A549 (cell line): ENCODE results near the gene B4GALT2.

Experiments used
- CBX2 ChIP-seq: fragments of 200-600 bp; sonication (generic); IDR thresholded peaks from 2 replicates; pipeline ENCODE4 v1.6.1; 2016; ENCODE audit warnings: low read depth, mild to moderate bottlenecking, borderline replicate concordance
- CEBPB ChIP-seq, 2 experiments: fragments of >200 bp in 1 of 2; sonication (Bioruptor Twin) in 1 of 2; formaldehyde crosslinking in 1 of 2; IDR thresholded peaks; 2 replicates each; pipeline ENCODE4 v1.6.1; 2012 to 2016
- HDAC2 ChIP-seq: fragments of 200-600 bp; sonication (generic); IDR thresholded peaks from 2 replicates; pipeline ENCODE4 v1.6.1; 2016
- HOXA7 ChIP-seq: fragments of 250-450 bp; sonication (Bioruptor Pico); IDR thresholded peaks from 2 replicates; pipeline ENCODE4 v1.5.0; 2020; ENCODE audit warnings: mild to moderate bottlenecking, moderate library complexity
- JUNB ChIP-seq: fragments of >200 bp; sonication (Bioruptor Twin); formaldehyde crosslinking; IDR thresholded peaks from 2 replicates; pipeline ENCODE4 v1.6.1; 2016
- POLR2A ChIP-seq: IDR thresholded peaks from 2 replicates; pipeline ENCODE4 v1.6.1; 2012; ENCODE audit warnings: mild to moderate bottlenecking, low read length
- TF ChIP-seq, protein P1 (sequence below): fragments of >200 bp; sonication (Bioruptor Twin); formaldehyde crosslinking; IDR thresholded peaks from 3 replicates; pipeline ENCODE4 v1.5.1; 2016

- TF ChIP-seq POLR2A = no peak
- TF ChIP-seq CEBPB (IDR thresholded peaks at IDR 0.05) = no peak
- TF ChIP-seq, protein P1, sequence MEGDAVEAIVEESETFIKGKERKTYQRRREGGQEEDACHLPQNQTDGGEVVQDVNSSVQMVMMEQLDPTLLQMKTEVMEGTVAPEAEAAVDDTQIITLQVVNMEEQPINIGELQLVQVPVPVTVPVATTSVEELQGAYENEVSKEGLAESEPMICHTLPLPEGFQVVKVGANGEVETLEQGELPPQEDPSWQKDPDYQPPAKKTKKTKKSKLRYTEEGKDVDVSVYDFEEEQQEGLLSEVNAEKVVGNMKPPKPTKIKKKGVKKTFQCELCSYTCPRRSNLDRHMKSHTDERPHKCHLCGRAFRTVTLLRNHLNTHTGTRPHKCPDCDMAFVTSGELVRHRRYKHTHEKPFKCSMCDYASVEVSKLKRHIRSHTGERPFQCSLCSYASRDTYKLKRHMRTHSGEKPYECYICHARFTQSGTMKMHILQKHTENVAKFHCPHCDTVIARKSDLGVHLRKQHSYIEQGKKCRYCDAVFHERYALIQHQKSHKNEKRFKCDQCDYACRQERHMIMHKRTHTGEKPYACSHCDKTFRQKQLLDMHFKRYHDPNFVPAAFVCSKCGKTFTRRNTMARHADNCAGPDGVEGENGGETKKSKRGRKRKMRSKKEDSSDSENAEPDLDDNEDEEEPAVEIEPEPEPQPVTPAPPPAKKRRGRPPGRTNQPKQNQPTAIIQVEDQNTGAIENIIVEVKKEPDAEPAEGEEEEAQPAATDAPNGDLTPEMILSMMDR = no peak
- no peak for TF ChIP-seq HDAC2
- no peak for TF ChIP-seq JUNB
- TF ChIP-seq HOXA7 (CRISPR knock-in tag) = no peak
- TF ChIP-seq CBX2 = no peak
These were observed 34.9 kb downstream of the B4GALT2 start for GRCh38 chr1:44013949-44014348.
